Esophagus squamous epithelium (tissue), 4 donors: ENCODE results near the gene TMEM38A.

ENCODE experiments used
- POLR2A ChIP-seq, 4 donors: fragments of 450-650 bp; IDR thresholded peaks; one replicate each; pipeline ENCODE4 v1.6.1; 2017; ENCODE audit warnings: antibody characterized with exemption in 4 of 4, mild to moderate bottlenecking in 4 of 4, moderate library complexity in 3 of 4
- TF ChIP-seq, protein P1 (sequence below), 6 experiments: fragments of 450-650 bp in 4 of 6; fragments of 200-600 bp in 2 of 6; sonication (generic) in 2 of 6; IDR thresholded peaks; one replicate each; pipeline ENCODE4 v1.5.1; 2016 to 2019; ENCODE audit warnings: antibody characterized with exemption in 6 of 6, mild to moderate bottlenecking in 4 of 6, moderate library complexity in 4 of 6

- TF ChIP-seq, protein P1, sequence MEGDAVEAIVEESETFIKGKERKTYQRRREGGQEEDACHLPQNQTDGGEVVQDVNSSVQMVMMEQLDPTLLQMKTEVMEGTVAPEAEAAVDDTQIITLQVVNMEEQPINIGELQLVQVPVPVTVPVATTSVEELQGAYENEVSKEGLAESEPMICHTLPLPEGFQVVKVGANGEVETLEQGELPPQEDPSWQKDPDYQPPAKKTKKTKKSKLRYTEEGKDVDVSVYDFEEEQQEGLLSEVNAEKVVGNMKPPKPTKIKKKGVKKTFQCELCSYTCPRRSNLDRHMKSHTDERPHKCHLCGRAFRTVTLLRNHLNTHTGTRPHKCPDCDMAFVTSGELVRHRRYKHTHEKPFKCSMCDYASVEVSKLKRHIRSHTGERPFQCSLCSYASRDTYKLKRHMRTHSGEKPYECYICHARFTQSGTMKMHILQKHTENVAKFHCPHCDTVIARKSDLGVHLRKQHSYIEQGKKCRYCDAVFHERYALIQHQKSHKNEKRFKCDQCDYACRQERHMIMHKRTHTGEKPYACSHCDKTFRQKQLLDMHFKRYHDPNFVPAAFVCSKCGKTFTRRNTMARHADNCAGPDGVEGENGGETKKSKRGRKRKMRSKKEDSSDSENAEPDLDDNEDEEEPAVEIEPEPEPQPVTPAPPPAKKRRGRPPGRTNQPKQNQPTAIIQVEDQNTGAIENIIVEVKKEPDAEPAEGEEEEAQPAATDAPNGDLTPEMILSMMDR (IDR thresholded peaks at IDR 0.05): no peak
- no peak for TF ChIP-seq POLR2A (IDR thresholded peaks at IDR 0.05)
Observed at GRCh38 chr19:16737911-16738310, 77.0 kb downstream of the TMEM38A start.
